Measurements from ENCODE around the gene ASB13. TPM values are rescaled to one million over a fixed set of nuclear protein-coding genes. Genes with fewer than 3 reads are reported as not detected.

Gene ASB13
- total RNA-seq, 4 donors from 2014 or later = 19.2 to 47.7 (median 31.2) TPM

DNA sequence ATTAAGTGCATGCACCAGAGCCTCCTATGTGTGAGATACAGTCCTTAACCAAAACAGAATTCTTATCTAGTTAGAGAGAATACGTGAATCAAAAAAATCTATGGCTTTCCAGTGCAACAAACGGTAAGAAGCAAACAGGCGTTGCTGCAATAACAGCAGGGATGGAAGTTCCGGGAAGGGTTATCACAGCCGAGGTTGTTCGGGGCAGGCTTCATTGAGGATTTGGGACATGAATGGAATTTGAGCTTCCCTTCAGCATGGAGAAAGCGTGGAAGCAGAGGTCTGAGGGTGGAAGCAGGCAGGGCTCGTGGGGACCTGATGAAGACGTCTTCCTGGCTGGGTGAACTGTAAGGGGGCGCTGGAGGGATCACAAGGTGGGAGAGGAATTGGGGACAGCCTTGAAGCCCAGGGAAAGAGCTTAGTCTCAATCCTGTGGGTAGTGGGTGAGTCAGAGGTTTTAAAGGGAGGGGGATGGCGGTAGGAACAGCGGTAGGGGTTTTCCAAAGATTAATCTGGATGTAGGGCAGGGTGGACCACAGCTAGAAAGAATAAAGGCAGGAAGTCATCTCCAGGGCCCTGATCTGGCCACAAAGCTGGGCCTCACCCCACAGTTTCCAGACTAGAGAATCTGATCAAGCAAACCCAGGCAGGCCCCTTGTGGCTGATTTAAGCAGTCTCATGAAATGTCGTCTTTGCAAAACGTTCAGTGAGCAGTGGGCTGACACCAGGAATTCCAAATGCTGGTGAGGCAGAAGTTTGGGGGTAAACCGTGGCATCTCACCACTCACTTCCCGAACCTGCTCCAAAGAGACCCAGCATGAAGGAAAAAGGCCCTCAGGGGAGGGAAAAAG, 76.5 kb downstream of the ASB13 start:
- TF ChIP-seq, protein P1, sequence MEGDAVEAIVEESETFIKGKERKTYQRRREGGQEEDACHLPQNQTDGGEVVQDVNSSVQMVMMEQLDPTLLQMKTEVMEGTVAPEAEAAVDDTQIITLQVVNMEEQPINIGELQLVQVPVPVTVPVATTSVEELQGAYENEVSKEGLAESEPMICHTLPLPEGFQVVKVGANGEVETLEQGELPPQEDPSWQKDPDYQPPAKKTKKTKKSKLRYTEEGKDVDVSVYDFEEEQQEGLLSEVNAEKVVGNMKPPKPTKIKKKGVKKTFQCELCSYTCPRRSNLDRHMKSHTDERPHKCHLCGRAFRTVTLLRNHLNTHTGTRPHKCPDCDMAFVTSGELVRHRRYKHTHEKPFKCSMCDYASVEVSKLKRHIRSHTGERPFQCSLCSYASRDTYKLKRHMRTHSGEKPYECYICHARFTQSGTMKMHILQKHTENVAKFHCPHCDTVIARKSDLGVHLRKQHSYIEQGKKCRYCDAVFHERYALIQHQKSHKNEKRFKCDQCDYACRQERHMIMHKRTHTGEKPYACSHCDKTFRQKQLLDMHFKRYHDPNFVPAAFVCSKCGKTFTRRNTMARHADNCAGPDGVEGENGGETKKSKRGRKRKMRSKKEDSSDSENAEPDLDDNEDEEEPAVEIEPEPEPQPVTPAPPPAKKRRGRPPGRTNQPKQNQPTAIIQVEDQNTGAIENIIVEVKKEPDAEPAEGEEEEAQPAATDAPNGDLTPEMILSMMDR (IDR thresholded peaks at IDR 0.05; ENCODE audit: low read depth) = no peak

DNA sequence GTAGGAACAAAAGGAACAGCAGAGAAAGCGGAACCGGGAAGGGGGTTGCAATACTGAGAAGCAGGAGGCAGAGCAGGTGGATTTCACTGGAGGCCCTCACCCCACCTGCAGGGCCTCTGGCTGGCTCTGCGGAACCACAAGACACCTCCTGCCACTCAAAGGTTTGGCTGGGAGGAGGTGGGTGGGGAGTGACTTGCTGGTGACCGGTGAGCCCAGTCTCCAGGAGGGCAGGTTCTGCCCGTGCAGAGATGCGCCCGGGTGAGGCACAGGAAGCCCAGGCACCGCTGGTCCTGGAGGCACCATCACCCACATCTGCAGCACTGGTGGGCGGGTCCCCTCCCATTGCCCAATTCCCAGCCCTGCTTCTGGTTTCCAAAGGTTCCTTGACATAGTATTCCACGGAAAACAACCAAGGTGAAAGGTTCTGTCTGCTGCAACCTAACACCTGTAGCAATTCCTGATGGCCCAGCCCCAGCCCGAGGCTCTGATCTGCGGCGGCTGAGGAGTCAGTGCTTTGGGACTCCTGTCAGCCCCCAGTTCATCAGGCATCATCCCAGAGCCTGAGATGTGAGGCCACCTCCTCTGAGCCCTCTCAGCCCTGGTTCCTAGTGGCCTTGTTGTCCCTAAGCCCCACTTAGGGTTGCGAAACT, 77.3 kb downstream of the ASB13 start:
- TF ChIP-seq, protein P1 (IDR thresholded peaks at IDR 0.05; ENCODE audit: low read depth) = no peak

Small RNA genes lying within 50 kb of the gene (small RNA-seq; reads per million reads assigned to genes)
- gene AL365356.2 (not detected), gene RN7SL445P (not detected)

Other genes starting within 250 kb of the ASB13 start
- gene CALML5, start 167.0 kb downstream of the ASB13 start, total RNA-seq = not detected
- gene CALML3, start 141.6 kb downstream of the ASB13 start, total RNA-seq = not detected
- gene TASOR2, start 18.2 kb upstream of the ASB13 start, total RNA-seq = 100 to 1,000 TPM in 1 of 4 donors, 10 to 100 TPM in 3; 39.4 to 101 (median 58.8) TPM
- gene GDI2, start 146.8 kb upstream of the ASB13 start, total RNA-seq = 100 to 1,000 TPM; 228 to 348 (median 312) TPM
- 10 to 100 TPM in 1 of 4 donors, 1 to 10 TPM in 3; 2.8 to 11.5 (median 5.8) TPM for gene ANKRD16, start 223.3 kb upstream of the ASB13 start, total RNA-seq
- 100 to 1,000 TPM in 1 of 4 donors, 10 to 100 TPM in 3; 68.2 to 113 (median 75.7) TPM for gene FBH1, start 223.6 kb upstream of the ASB13 start, total RNA-seq

All from subcutaneous adipose tissue (tissue), 4 donors.